ENCODE data around the gene UTP11.

UTP11 gene

GRCh38 chr1:38072858-38073257 is 60.3 kb downstream of the UTP11 start:
- peaks cover 6% of the 10 kb centered on the region for H3K27me3 ChIP-seq (ENCODE audit: insufficient read depth, poor library complexity, severe bottlenecking)
- DNase-seq (ENCODE audit: low read depth in 1 of 2, low spot score in 1 of 2), result no peak
- no peak overlapping the region for H3K4me3 ChIP-seq (replicated peaks; ENCODE audit: insufficient read depth, low read length)
- TF ChIP-seq CTCF (IDR thresholded peaks at IDR 0.05; ENCODE audit: insufficient read depth, low read length) (no peak), POLR2AphosphoS5 (IDR thresholded peaks at IDR 0.05; ENCODE audit: low read depth) (no peak), SPI1 (IDR thresholded peaks at IDR 0.05; ENCODE audit: borderline replicate concordance, low read depth) (no peak), REST (IDR thresholded peaks at IDR 0.05; ENCODE audit: insufficient replicate concordance, low read depth) (no peak), GABPA (IDR thresholded peaks at IDR 0.05; ENCODE audit: low read depth) (no peak)
- no peak overlapping the region for H3K27ac ChIP-seq (replicated peaks)

- no peak overlapping the region for H3K27ac ChIP-seq (replicated peaks)
- peaks cover 3% of the 10 kb centered on the region for H3K27me3 ChIP-seq (ENCODE audit: insufficient read depth, poor library complexity, severe bottlenecking)
- no peak for DNase-seq (ENCODE audit: low read depth in 1 of 2, low spot score in 1 of 2)
- no peak overlapping the region for H3K4me3 ChIP-seq (replicated peaks; ENCODE audit: insufficient read depth, low read length)
- no peak for TF ChIP-seq REST (IDR thresholded peaks at IDR 0.05; ENCODE audit: insufficient replicate concordance, low read depth)
- TF ChIP-seq POLR2AphosphoS5 (IDR thresholded peaks at IDR 0.05; ENCODE audit: low read depth), result no peak
- TF ChIP-seq SPI1 (IDR thresholded peaks at IDR 0.05; ENCODE audit: borderline replicate concordance, low read depth), result no peak
- no peak for TF ChIP-seq GABPA (IDR thresholded peaks at IDR 0.05; ENCODE audit: low read depth)
- TF ChIP-seq CTCF (IDR thresholded peaks at IDR 0.05; ENCODE audit: insufficient read depth, low read length), result no peak
Observed at GRCh38 chr1:38073534-38074301, 61.2 kb downstream of the UTP11 start.

- peaks cover 3% of the 10 kb centered on the region for H3K27me3 ChIP-seq (ENCODE audit: insufficient read depth, poor library complexity, severe bottlenecking)
- TF ChIP-seq POLR2AphosphoS5 (IDR thresholded peaks at IDR 0.05; ENCODE audit: low read depth) (no peak), REST (IDR thresholded peaks at IDR 0.05; ENCODE audit: insufficient replicate concordance, low read depth) (no peak), GABPA (IDR thresholded peaks at IDR 0.05; ENCODE audit: low read depth) (no peak), SPI1 (IDR thresholded peaks at IDR 0.05; ENCODE audit: borderline replicate concordance, low read depth) (no peak), CTCF (IDR thresholded peaks at IDR 0.05; ENCODE audit: insufficient read depth, low read length) (no peak)
- no peak for DNase-seq (ENCODE audit: low read depth in 1 of 2, low spot score in 1 of 2)
- no peak overlapping the region for H3K4me3 ChIP-seq (replicated peaks; ENCODE audit: insufficient read depth, low read length)
- H3K27ac ChIP-seq (replicated peaks), result no peak overlapping the region
Observed at GRCh38 chr1:38074302-38074677, 61.8 kb downstream of the UTP11 start.

Measured in HL-60 (cell line).